Muscle of back (tissue), 13 donors: ENCODE results near the gene NEMP1. TPM values are rescaled to one million over a fixed set of nuclear protein-coding genes. Genes with fewer than 3 reads are reported as not detected.
A peak's percentile ranks its signal among the peaks of the same experiment; 100 is the strongest.
"Not testable (repeated sequence)": the region's sequence is repeated elsewhere in the genome, so short reads cannot be mapped to it uniquely, and the experiment has no call there.

Experiments
- DNase-seq, 3 donors: peaks; one replicate each; pipeline versions ENCODE4 v3.0.0 to v3.0.0-alpha.2; 2013
- long read RNA-seq, 9 donors: transcript quantifications; one replicate each; lab custom pipeline, GENCODE V29; 2026
- polyA plus RNA-seq, 10 donors: library from polyadenylated mRNA; unstranded; fragments of 120-200 nt; gene quantifications; one replicate each; pipeline ENCODE4 v1.2.1, GENCODE V29; 2013; ENCODE audit not compliant: insufficient read length in 10 of 10

Gene NEMP1, protein sequence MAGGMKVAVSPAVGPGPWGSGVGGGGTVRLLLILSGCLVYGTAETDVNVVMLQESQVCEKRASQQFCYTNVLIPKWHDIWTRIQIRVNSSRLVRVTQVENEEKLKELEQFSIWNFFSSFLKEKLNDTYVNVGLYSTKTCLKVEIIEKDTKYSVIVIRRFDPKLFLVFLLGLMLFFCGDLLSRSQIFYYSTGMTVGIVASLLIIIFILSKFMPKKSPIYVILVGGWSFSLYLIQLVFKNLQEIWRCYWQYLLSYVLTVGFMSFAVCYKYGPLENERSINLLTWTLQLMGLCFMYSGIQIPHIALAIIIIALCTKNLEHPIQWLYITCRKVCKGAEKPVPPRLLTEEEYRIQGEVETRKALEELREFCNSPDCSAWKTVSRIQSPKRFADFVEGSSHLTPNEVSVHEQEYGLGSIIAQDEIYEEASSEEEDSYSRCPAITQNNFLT
- polyA plus RNA-seq: 10 to 100 TPM; 13.5 to 26.0 (median 17.5) TPM
- long read RNA-seq, donor 1, full-length matches to known transcripts: 2 of 2 reads
- long read RNA-seq, donor 1, partial matches to known transcripts: 0 of 2 reads
- long read RNA-seq, donor 1, other reads (novel, unspliced or antisense): 0 of 2 reads
- long read RNA-seq, donor 2, full-length matches to known transcripts: 3 of 3 reads
- long read RNA-seq, donor 2, partial matches to known transcripts: 0 of 3 reads
- long read RNA-seq, donor 2, other reads (novel, unspliced or antisense): 0 of 3 reads
- long read RNA-seq, donor 3: 0 reads
- long read RNA-seq, donor 4: 0 reads
- long read RNA-seq, donor 5, full-length matches to known transcripts: 1 of 1 reads
- long read RNA-seq, donor 5, partial matches to known transcripts: 0 of 1 reads
- long read RNA-seq, donor 5, other reads (novel, unspliced or antisense): 0 of 1 reads
- long read RNA-seq, donor 6, full-length matches to known transcripts: 3 of 3 reads
- long read RNA-seq, donor 6, partial matches to known transcripts: 0 of 3 reads
- long read RNA-seq, donor 6, other reads (novel, unspliced or antisense): 0 of 3 reads
- long read RNA-seq, donor 7, full-length matches to known transcripts: 1 of 1 reads
- long read RNA-seq, donor 7, partial matches to known transcripts: 0 of 1 reads
- long read RNA-seq, donor 7, other reads (novel, unspliced or antisense): 0 of 1 reads
- long read RNA-seq, donor 8, full-length matches to known transcripts: 2 of 2 reads
- long read RNA-seq, donor 8, partial matches to known transcripts: 0 of 2 reads
- long read RNA-seq, donor 8, other reads (novel, unspliced or antisense): 0 of 2 reads
- long read RNA-seq, donor 9: 0 reads

DNA sequence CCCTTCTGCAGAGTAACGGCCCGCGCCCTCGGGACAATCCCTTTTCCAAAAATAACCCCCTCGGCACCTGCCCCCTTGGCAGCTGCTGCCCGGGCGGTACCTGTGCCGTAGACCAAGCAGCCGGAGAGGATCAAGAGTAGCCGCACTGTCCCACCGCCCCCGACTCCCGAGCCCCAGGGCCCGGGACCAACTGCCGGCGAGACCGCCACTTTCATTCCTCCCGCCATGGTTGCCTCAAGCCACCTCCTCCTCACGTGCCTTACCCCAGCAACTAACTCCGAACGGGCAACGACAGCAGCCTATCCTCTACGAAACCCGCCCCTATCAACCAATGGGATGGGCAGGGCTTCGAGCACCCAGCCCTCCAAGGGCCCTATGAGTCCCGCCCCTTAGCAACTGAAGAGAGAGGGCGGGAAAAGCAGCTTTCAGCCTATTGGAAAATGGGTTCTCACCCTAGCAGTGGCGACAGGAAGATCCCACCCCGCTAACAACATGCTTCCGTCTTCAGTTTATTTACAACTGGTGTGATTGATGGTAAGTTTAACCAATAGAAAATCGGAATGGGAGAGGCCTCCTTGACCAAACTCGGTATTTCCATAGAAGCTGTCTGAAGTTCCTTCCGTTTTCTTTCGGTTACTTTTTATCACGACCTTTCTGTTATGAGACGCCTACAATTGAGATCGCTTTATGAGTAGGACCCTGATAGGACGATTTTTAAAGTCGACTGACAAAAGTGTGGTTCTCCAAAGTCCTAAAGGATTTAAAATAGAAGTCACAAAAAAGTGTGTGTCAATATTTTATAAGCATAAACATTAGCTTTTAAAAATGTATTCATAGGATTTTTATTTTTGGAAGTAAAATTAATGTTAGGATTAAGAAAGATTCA, at the start of gene NEMP1:
NEMP1 (minus strand) TSS at position 273 of the 886 bp plus-strand sequence; CDS start at position 227, 46 bp downstream.
- peak; percentile 99 to 100 (median 100) for DNase-seq

DNA sequence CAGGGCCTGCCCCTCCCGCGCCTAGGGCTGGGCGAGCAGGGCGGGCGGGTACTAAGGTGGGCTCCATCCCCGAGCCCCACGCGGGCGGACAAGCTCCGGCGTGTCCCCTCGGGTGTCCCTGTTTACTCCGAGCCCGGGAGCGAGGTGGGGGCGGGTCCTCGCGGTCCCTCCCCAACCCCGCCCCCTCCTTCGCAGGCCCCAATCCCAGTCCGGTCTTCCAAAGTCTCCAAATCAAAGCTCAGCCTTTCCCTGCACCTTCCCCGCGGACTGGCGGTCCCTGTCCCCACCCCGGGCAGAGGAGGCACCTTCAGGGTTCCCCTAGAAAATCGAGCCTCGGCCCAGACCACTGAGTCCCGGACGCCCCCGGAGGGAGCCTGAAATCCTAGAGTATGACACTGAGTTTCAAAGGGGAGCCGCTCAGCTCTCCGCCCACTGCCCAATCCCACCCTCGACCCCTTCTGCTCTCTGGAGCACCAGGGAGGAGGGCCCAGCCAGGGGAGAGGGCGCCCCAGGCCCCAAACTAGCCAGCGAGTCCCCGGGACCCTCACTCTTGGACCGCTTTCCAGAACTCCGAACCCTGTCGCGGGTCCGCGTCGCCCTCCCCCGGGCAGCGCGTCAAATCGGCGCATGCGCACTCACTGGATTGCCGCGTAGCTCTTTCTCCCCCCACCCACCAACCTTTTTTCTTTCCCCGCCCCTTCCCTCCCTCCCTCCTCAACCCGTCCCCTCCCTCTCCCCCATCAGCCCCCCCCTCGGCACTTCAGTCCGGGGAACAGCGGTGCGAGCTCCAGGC, 49.3 kb upstream of the NEMP1 start, which contains the start of gene LRP1:
LRP1 (plus strand) TSS at position 758 of the 793 bp plus-strand sequence. CDS start 482 bp downstream, outside the sequence.
- peak; percentile 88 to 97 (median 94) for DNase-seq

DNA sequence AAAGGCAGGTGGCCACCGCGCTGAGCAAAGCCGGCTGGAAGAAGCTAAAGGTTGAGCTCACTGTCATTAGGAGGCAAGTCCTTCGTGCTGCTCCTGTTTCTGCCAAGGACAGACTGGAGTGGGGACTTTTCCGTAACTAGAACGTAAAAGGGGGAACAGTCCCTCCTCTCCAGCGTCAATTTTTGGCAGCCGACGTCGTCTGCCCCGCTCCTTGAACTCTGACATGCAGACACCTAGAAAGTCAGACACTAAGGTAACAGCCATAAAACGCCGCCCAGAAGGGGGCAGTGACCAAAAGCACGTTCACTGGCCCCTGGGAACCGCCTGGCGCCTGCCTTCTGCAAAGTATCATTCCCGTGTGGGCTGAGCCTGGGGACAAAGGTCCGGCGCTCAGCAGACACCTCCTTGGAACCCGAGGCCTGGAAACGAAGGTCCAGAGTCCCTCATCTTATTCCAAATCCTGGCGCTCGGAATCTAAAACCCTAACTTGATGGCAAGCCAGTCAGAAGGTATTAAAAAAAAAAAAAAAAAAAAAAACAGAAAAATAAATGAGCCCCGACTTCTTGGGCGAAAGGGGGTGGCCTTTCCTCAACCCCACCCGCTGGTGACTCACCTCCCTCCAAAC, 48.6 kb upstream of the NEMP1 start:
- peak in 1 of 3 donors; percentile 71 for DNase-seq

DNA sequence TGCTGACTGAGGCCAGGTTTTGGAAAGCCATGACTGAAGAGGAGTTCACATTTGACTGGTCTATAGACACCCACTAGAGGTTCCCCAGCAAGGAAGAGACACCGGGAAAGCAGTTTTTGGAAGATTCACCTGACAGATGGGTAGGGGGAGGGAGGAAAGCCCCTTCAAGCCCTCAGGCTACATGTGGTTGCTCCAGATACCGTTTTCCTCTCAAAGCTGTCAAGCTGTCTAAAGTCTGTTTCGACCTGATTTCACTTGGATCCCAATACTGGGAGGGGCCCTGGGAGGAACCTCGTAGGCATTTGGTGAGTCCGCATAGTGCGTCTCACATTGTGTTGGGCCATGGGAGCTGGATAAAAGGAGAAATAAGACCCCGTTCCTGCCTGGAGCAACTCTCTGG, 48.0 kb upstream of the NEMP1 start:
- DNase-seq: no peak

DNA sequence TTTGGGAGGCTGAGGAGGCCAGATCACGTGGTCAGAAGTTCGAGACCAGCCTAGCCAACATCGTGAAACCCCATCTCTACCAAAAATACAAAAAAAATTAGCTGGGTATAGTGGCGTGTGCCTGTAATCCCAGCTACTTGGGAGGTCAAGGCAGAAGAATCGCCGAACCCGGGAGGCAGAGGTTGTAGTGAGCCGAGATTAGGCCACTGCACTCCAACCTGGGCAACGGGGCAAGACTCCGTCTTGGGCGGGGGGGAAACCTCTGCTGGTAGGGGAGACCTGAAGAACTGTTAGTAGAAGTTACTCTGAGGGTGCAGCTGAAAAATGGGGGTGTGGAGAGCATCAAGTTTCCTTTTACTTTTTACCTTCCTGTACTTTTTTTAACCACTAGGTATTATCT, 47.5 kb upstream of the NEMP1 start:
- no peak for DNase-seq

DNA sequence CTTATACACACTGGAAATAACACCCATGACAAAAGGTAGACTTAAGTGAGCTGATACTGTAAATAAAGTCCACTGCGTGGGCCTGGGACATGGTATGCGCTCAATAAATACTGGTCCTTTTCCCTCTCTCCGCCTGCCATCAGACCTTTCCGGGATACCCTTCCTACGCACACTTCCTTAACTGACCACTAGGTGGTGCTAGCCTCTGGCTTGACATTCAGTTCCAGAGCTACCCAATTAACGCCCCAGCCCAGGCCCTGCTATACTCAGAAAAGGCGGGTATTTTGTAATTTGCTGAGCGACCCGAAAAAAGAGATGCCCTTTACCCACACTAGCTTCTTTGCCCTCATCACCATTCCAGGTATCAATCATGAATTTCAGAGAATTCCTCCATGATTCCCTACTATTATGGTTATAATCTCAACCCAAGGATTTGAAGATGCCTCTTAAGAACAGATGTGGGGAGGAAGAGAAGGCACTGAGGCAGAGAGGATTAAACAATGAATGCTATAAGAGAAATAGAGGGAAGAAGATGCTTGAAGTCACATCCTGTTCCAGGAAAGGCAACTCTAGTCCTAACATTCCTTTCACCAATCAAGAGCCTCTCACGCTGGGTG, 45.8 kb upstream of the NEMP1 start:
- peak in 2 of 3 donors; percentile 81 to 88 for DNase-seq

DNA sequence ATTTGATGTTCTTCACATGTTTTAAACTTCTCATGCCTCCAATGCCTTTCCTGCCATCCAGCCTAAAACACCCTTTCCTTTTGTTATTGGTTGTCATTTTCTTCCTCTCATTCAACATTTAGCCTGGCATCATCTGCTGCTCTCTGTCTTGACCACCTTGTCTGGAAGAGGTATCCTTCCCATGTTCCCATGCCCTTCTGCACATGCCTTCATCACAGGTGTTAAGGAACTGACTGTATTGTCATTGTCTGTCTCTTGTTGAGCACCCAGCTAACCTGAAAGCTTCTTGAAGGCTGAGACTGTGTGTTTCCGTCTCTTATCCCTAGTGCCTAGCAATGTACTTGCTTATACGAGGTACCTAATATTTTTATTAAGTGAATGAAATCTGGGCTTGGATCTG, 45.2 kb upstream of the NEMP1 start:
- no peak for DNase-seq

DNA sequence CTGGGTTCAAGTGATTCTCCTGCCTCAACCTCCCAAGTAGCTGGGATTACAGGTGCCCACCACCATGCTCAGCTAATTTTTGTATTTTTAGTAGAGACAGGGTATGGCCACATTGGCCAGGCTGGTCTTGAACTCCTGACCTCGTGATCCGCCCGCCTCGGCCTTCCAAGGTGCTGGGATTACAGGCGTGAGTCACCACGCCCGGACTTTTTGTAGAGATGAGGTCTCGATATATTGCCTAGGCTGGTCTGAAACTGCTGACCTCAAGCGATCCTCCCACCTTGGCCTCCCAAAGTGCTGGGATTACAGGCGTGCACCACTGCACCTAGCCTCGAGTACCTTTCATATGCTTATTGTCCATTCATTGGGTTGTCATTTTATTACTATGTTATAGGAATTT, 42.1 kb upstream of the NEMP1 start:
- not testable (repeated sequence) for DNase-seq

DNA sequence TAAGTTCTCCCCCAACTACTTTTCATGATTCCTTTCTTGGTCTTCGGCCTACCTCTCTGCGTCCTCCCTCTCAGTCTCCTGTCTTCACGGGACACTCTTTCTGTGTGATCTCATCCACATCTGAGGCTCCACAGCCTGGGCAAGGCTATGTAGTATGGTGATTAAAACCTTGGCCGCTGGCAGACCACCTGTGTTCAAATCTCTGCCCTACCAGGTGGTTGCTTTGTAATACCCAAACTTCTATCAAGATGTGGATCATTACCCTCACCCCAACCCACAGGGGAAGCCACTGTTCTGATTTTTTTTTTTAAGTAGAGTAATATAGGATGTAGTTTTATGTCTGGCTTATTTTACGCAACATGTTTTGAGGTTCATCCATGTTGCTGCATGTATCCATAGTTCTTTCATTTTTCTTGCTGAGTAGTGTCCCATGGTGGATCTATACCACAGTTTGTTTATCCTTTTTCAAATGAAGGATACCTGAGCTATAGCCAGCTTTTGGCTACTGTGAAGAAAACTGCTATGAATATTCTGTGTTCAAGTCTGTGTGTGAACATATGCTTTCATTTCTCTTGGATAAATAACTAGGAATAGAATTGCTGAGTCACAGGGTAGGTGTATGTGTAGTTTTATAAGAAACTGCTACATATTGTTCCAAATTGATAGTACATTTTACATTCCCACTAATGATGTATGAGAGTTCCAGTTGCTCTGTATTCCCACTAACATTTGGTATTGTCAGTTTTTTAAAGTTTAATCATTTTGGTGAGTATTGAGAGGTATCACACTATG, 40.9 kb upstream of the NEMP1 start:
- no peak for DNase-seq

DNA sequence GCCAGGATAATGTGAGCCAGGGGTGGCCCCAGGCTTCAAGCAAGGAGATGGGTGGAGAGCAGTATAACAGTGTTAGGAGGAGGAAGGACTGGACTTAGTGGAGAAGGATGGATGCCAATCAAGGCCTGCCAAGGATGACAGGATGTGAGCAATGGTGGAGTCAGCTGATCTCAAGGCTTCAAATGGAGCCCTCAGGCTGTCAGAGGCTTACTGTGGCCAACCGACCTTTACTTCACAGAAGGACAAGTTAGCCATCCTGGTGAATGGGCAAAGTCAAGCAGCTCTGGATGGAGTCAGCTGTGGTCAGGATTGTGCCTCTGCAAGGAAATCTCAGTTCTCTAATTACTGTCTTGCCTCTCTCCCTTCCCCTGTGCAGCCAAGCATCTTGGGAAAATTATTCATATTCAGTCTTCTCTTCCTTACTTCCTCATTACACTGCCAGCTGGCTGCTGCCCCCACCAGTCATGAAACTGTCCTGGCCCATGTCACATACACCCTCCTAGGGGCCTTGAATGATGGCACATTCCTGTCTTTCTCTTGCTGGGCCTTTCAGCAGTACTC, 40.2 kb upstream of the NEMP1 start:
- peak in 1 of 3 donors; percentile 37 for DNase-seq

DNA sequence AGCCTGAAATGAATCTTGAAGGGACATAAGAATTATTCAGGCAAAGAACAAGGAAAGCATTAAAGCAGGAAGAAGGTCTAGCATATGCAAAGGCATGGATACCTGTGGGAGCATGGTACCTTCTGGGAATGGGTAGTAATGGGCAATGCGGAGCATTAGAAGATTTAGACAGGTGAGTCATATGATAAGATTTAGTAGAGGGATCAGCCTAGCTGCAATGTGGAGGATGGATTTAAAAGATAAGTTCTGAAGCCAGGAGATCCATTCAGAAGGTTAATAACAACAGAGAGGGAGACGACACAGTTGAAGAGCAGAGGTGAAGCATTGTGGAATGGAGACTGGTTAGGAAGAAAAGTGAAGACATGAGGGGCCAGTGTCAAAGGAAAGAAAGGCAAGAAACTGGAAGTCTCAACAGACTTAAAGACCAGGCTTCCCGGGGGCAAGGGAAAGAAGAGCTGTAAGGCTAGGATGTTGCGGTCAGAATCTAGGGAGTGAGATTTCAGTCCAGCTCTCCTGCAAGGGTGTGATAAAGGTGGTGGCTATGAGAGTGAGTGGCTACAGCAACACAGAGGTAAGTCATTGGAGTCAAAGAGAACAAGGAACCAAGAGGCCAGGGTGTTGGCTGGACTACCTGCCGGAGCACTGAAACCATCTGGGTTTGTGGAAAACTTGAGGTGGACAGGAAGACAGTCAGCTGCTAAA, 38.1 kb upstream of the NEMP1 start:
- DNase-seq: no peak

DNA sequence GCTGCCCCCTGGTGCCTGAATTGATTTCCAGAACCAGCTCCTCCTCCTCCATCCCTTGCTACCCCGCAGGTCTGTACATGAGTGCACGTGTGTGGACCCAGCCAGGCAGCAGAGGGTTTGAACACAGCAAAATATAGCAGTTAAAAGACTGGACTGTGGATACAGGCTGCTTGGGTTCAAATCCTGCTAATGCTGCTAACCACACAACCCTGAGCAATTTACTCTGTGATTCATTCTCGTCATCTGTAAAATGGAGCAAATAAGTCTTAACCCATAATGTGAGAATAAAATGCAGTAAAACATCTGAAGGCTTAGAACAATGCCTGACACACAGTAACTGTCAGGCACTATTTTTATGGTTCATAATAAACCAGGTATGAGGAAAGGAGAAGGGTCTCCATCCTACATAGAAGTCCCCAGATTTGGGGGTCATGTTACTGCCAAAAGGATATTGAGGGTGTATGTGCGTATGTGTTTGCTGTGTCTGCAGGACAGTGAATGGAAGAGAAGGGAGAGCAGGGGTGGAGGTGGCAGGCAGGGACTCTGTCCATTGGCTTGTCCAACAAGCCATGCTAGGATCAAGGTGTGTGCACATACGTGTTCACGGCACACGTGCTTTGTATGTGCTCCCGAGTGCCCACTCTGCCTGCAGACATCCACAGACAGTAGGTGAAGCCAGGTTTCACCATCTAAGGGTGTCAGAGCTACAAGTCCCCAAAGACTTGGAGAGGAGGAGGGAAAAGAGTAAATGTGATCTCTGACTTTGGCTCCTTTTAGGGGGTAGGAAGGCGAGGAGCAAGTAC, 34.1 kb upstream of the NEMP1 start:
- no peak for DNase-seq

DNA sequence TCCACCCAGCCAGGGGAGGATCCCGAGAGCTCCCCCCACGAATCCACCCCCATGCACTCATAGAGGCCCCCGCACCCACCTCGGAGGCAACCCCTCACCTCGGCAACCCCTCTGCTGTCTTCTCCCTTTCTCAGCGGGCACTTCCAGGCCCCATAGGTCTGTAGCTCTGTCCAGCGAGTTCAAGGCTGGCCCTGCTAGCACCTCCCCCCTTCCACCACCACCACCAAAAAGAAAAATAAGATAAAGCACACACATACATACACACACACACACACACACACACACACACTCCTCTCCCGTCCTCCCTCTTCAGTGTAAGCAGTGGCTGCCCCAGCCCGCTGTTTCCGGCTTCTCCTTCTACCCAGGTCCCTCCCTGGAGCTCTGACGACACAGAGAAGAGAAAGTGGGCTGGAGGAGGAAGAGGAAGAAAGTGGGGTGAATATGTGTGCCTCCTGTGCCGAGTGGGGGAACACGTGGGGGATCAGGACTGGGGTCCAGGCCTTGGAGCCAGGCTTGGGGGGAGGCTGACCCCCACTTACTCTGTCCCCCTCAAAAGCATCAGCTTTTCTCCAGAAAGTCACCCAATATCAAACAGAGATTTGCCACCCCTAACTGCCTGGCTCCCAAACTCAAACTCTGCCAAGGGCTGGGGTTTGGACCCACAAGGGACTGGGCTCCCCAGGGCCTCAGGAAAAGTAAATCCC, 32.6 kb upstream of the NEMP1 start, which contains the start of gene STAT6:
STAT6 (minus strand) TSS at position 332 of the 704 bp plus-strand sequence. CDS start 3,084 bp downstream, outside the sequence.
- peak; percentile 83 to 94 (median 84) for DNase-seq

DNA sequence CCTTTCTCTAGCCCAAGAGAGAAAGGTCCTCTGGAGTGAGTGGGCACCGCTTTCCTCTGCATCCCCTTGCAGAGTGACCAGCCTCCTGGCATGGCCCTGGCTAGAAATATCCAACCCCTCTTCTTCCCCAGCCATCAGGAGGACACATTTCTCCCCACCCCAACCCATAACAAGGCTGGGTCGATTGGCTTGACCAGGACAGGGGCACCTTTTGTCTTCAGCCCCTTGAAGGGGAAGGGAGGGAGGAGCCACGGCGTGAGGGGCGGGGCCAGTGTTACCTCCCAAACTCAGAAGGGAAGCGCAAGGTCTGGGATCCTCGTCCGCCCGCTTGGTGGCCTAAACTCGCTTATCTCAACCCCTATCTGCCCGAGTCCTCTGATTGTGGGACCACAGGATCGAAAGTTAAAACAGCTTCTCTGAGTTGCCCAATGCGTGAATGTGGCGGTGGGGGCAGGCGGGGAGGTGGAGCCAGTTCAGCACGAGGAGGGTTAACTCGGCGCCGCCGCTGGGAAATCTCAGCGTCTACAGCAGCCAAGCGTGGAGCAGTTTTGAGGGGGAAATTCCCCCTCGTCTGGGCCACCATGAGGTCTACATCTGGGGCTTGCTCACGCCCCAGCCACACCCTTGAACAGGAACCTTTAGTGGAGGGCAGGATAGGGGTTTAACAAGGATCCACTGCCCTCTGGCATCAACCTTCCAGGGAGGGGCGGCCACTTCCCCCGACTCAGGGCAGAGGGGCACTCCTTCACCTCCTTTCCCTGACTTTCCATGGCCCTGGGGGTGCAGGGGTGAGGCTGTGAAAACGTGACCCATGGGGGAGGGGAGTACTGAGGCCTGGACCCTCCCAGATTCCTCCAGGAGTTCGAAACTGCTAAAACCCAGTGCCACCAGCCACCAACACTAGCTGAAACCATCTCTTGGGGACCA, 31.8 kb upstream of the NEMP1 start:
- peak in 1 of 3 donors; percentile 78 for DNase-seq
